Suprapubic skin (tissue), 4 donors: ENCODE measurements around the gene GRIA4.

Source experiments
- EP300 ChIP-seq: sonication (generic); formaldehyde crosslinking; IDR thresholded peaks from one replicate; pipeline ENCODE4 v1.6.1; 2017; ENCODE audit warnings: antibody characterized with exemption
- POLR2A ChIP-seq, 2 donors: fragments of 450-650 bp; IDR thresholded peaks; one replicate each; pipeline ENCODE4 v1.6.1; 2017; ENCODE audit warnings: antibody characterized with exemption in 2 of 2, mild to moderate bottlenecking in 2 of 2, moderate library complexity in 2 of 2
- POLR2AphosphoS5 ChIP-seq, 3 donors: sonication (generic); formaldehyde crosslinking; IDR thresholded peaks; one replicate each; pipeline ENCODE4 v1.6.1; 2017; ENCODE audit warnings: antibody characterized with exemption in 3 of 3
- TF ChIP-seq, protein P1 (sequence below), 2 donors: fragments of 200-600 bp in 1 of 2; fragments of 450-650 bp in 1 of 2; sonication (generic) in 1 of 2; IDR thresholded peaks; one replicate each; pipeline ENCODE4 v1.5.1; 2016 to 2019; ENCODE audit warnings: antibody characterized with exemption in 2 of 2, mild to moderate bottlenecking in 1 of 2, moderate library complexity in 1 of 2

DNA sequence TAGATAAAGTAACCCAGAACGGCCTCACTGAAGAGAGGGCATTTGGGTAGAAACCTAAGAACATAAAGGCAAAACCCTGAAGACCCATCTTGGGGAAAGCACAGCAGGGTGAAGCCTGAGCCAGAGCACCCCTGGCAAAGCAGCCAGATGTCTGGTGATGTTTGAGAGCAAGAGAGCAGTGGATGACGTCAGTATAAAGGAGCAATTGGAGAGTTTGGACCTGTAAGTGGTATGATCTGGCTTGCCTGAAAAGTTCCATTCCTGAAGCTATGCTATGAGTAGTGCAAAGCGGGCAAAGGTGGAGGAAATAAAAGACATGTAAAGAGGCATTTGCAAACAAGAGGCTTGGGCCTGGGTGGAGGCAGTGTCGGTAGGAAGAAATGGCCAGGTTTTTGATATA, 244.4 kb downstream of the GRIA4 start:
- no peak for TF ChIP-seq POLR2AphosphoS5 (IDR thresholded peaks at IDR 0.05)
- TF ChIP-seq, protein P1, sequence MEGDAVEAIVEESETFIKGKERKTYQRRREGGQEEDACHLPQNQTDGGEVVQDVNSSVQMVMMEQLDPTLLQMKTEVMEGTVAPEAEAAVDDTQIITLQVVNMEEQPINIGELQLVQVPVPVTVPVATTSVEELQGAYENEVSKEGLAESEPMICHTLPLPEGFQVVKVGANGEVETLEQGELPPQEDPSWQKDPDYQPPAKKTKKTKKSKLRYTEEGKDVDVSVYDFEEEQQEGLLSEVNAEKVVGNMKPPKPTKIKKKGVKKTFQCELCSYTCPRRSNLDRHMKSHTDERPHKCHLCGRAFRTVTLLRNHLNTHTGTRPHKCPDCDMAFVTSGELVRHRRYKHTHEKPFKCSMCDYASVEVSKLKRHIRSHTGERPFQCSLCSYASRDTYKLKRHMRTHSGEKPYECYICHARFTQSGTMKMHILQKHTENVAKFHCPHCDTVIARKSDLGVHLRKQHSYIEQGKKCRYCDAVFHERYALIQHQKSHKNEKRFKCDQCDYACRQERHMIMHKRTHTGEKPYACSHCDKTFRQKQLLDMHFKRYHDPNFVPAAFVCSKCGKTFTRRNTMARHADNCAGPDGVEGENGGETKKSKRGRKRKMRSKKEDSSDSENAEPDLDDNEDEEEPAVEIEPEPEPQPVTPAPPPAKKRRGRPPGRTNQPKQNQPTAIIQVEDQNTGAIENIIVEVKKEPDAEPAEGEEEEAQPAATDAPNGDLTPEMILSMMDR (IDR thresholded peaks at IDR 0.05): no peak
- no peak for TF ChIP-seq EP300
- no peak for TF ChIP-seq POLR2A (IDR thresholded peaks at IDR 0.05)
